GM12878 (cell line): ENCODE data around the gene AOAH. TPM values are rescaled to one million over a fixed set of nuclear protein-coding genes. Genes with fewer than 3 reads are reported as not detected.

Experiments used
- ATAC-seq: fragments of 200-7000 bp; cut with Tn5 transposase; 3 replicates; pipeline ENCODE4 v1.9.1; 2020; ENCODE audit warnings: mild to moderate bottlenecking, moderate library complexity
- BruUV-seq: library from RNA; stranded (reverse); fragments of 400-500 nt; replicated peaks from 2 replicates; lab custom pipeline; 2021; lab: Mats Ljungman, UMichigan
- CTCF ChIA-PET: fragments of 300-600 bp; sonication (Branson Sonifier 250); formaldehyde crosslinking; extraction: SDS; loops from one replicate; lab custom pipeline; 2021; ENCODE audit warnings: inconsistent platforms; lab: Yijun Ruan, JAX
- POLR2A ChIA-PET: fragments of 350-600 bp; formaldehyde crosslinking; extraction: SDS; loops from one replicate; lab custom pipeline; 2021; ENCODE audit warnings: inconsistent platforms; lab: Charles Lee
- RAD21 ChIA-PET: fragments of 300-600 bp; sonication (Branson Sonifier 250); formaldehyde crosslinking; loops from one replicate; lab custom pipeline; 2023; ENCODE audit warnings: antibody characterized with exemption; ENCODE audit not compliant: unreplicated experiment; lab: Charles Lee
- SMC1A ChIA-PET: fragments of 300-600 bp; sonication (Branson Sonifier 250); formaldehyde crosslinking; loops from one replicate; lab custom pipeline; 2023; ENCODE audit not compliant: unreplicated experiment, uncharacterized antibody; lab: Charles Lee
- DNase-seq: peaks from one replicate; pipeline ENCODE4 v3.0.0-alpha.2; 2011; ENCODE audit warnings: low read depth, low spot score
- FAIRE-seq: peaks from 3 replicates; lab custom pipeline; 2011; peaks lifted over from hg19 to GRCh38; lab: Jason Lieb, UNC
- H2AFZ ChIP-seq: 2 replicates; pipeline ENCODE4 v1.6.0; 2011; ENCODE audit warnings: low read depth, low read length, control low read depth; ENCODE audit not compliant: control insufficient read depth
- H3K27ac ChIP-seq: 2 replicates; pipeline ENCODE4 v1.5.1; 2011; ENCODE audit warnings: control low read depth; ENCODE audit not compliant: control insufficient read depth, insufficient read depth
- H3K27me3 ChIP-seq, 2 experiments: replicated peaks in 1 of 2; 2 replicates each; pipeline versions ENCODE4 v1.6.0 to v1.6.1; 2011; ENCODE audit warnings: low read length in 1 of 2; ENCODE audit not compliant: control insufficient read depth in 2 of 2, insufficient read depth in 2 of 2
- H3K36me3 ChIP-seq, 2 experiments: 2 replicates each; pipeline ENCODE4 v1.5.1; 2011; ENCODE audit warnings: low read length in 1 of 2; ENCODE audit not compliant: control insufficient read depth in 2 of 2, insufficient read depth in 2 of 2
- H3K4me1 ChIP-seq: 2 replicates; pipeline ENCODE4 v1.6.1; 2011; ENCODE audit warnings: mild to moderate bottlenecking, low read length, moderate library complexity, mixed read lengths; ENCODE audit not compliant: control insufficient read depth, insufficient read depth
- H3K4me2 ChIP-seq: 2 replicates; pipeline ENCODE4 v1.6.0; 2011; ENCODE audit warnings: control low read depth; ENCODE audit not compliant: control insufficient read depth, insufficient read depth
- H3K4me3 ChIP-seq: fragments of 200-600 bp; sonication (generic); 2 replicates; pipeline ENCODE4 v1.5.1; 2016
- H3K79me2 ChIP-seq: 2 replicates; pipeline ENCODE4 v1.6.0; 2011; ENCODE audit warnings: low read length; ENCODE audit not compliant: control insufficient read depth, insufficient read depth
- H3K9ac ChIP-seq: 2 replicates; pipeline ENCODE4 v1.8.0; 2011; ENCODE audit warnings: low read length, control low read depth, mixed read lengths; ENCODE audit not compliant: control insufficient read depth, insufficient read depth
- H3K9me3 ChIP-seq: replicated peaks from 3 replicates; pipeline ENCODE4 v1.5.1; 2011; ENCODE audit warnings: mild to moderate bottlenecking, low read length; ENCODE audit not compliant: control insufficient read depth, insufficient read depth
- H4K20me1 ChIP-seq: 2 replicates; pipeline ENCODE4 v1.6.0; 2011; ENCODE audit not compliant: control insufficient read depth, insufficient read depth
- ASH2L ChIP-seq: fragments of 300-600, 200-600 bp; sonication (generic); IDR thresholded peaks from 2 replicates; pipeline ENCODE4 v1.6.1; 2017; ENCODE audit warnings: low read depth, mild to moderate bottlenecking, borderline replicate concordance
- FOXK2 ChIP-seq: fragments of 450-650 bp; IDR thresholded peaks from 2 replicates; pipeline ENCODE4 v1.6.1; 2017; ENCODE audit warnings: mild to moderate bottlenecking, moderate library complexity
- IKZF2 ChIP-seq, 2 experiments: fragments of 450-650 bp; IDR thresholded peaks; 2 replicates each; pipeline ENCODE4 v1.6.1; 2017; ENCODE audit warnings: mild to moderate bottlenecking in 2 of 2, moderate library complexity in 2 of 2
- MEF2A ChIP-seq: IDR thresholded peaks from 2 replicates; pipeline ENCODE4 v1.6.1; 2011; ENCODE audit warnings: low read depth, mild to moderate bottlenecking, low read length, moderate library complexity; ENCODE audit not compliant: insufficient read depth
- MTA2 ChIP-seq: fragments of 450-650 bp; IDR thresholded peaks from 2 replicates; pipeline ENCODE4 v1.6.1; 2016; ENCODE audit warnings: low read depth, mild to moderate bottlenecking, moderate library complexity
- MYB ChIP-seq: fragments of 150-350 bp; IDR thresholded peaks from 2 replicates; pipeline ENCODE4 v1.6.1; 2014; ENCODE audit warnings: mild to moderate bottlenecking, low read depth, low read length, borderline replicate concordance
- NFIC ChIP-seq: IDR thresholded peaks from 2 replicates; pipeline ENCODE4 v1.6.1; 2012; ENCODE audit warnings: low read depth, mild to moderate bottlenecking, inconsistent platforms, low read length, moderate library complexity
- POLR2AphosphoS5 ChIP-seq: IDR thresholded peaks from 2 replicates; pipeline ENCODE4 v1.6.1; 2011; ENCODE audit warnings: mild to moderate bottlenecking, low read length, inconsistent platforms
- POU2F2 ChIP-seq: IDR thresholded peaks from 3 replicates; pipeline ENCODE4 v1.6.1; 2011; ENCODE audit warnings: low read depth, mild to moderate bottlenecking, low read length, borderline replicate concordance
- RCOR1 ChIP-seq: conservative IDR thresholded peaks from 2 replicates; pipeline ENCODE4 v1.6.1; 2012; ENCODE audit warnings: low read depth, low read length, improper control_type of control experiment
- SMARCA5 ChIP-seq: fragments of 450-650 bp; IDR thresholded peaks from 2 replicates; pipeline ENCODE4 v1.6.1; 2017; ENCODE audit warnings: mild to moderate bottlenecking
- SREBF2 ChIP-seq: IDR thresholded peaks from 2 replicates; pipeline ENCODE4 v1.6.1; 2012; ENCODE audit warnings: mild to moderate bottlenecking, low read length
- SUPT20H ChIP-seq: IDR thresholded peaks from 2 replicates; pipeline ENCODE4 v1.6.1; 2011; ENCODE audit warnings: low read depth, mild to moderate bottlenecking, low read length, moderate library complexity, borderline replicate concordance; ENCODE audit not compliant: control insufficient read depth
- SUZ12 ChIP-seq: fragments of 200-600 bp; sonication (generic); IDR thresholded peaks from one replicate; pipeline ENCODE4 v1.6.1; 2018; ENCODE audit warnings: antibody characterized with exemption, mild to moderate bottlenecking; ENCODE audit not compliant: unreplicated experiment
- ZBED1 ChIP-seq: IDR thresholded peaks from 2 replicates; pipeline ENCODE4 v1.6.1; 2016; ENCODE audit warnings: borderline replicate concordance
- ZNF274 ChIP-seq: IDR thresholded peaks from one replicate; pipeline ENCODE4 v1.8.0; 2011; ENCODE audit not compliant: insufficient read length, insufficient read depth
- WGBS: methylation state at CpG from one replicate; pipeline ENCODE4 v1.1.6; 2016; ENCODE audit warnings: low lambda C conversion rate; ENCODE audit not compliant: insufficient replicate concordance, insufficient coverage; ENCODE audit errors: missing lambda C conversion rate; 5-methylcytosine and 5-hydroxymethylcytosine counted together
- in situ Hi-C: fragments of 300-500 bp; cut with MboI; formaldehyde crosslinking; loops from 9 replicates; pipeline ENCODE4 v1.14.3; 2018; ENCODE audit warnings: mixed read lengths
- intact Hi-C: fragments of 100-400 bp; cut with micrococcal nuclease; formaldehyde crosslinking; loops from one replicate; pipeline ENCODE4 v1.14.2; 2022; ENCODE audit not compliant: unreplicated experiment
- polyA plus RNA-seq, 11 experiments: library from polyadenylated mRNA; depleted of rRNA in 4 of 11; unstranded in 6 of 11; stranded (reverse) in 5 of 11; fragments of >200 nt; fragmentation: Nextera tagmentation in 4 of 11; fragmentation: Illumina TruSeq in 1 of 11; extraction: Ambion mirVana in 4 of 11; extraction: Trizol in 1 of 11; gene quantifications; 1 replicate in 1 of 11; 2 replicates in 10 of 11; pipeline versions ENCODE4 v1.2.1 to v1.2.3, GENCODE V29; 2011 to 2016; ENCODE audit warnings: inconsistent platforms in 2 of 11, missing spikeins in 2 of 11, low read depth in 1 of 11
- total RNA-seq, 4 experiments: library from RNA; depleted of rRNA in 3 of 4; stranded (reverse); fragments of >200 nt in 3 of 4; fragmentation: Illumina TruSeq in 1 of 4; extraction: Trizol in 1 of 4; gene quantifications; 2 replicates each; pipeline versions ENCODE4 v1.2.1 to v1.2.3, GENCODE V29; 2013 to 2021
- TF ChIP-seq, protein P1 (sequence below): fragments of 150-350 bp; IDR thresholded peaks from 2 replicates; pipeline ENCODE4 v1.6.1; 2014; ENCODE audit warnings: mild to moderate bottlenecking, low read depth, low read length
- TF ChIP-seq, protein P2 (sequence below): IDR thresholded peaks from 2 replicates; pipeline ENCODE4 v1.6.1; 2012; ENCODE audit warnings: mild to moderate bottlenecking, low read depth, low read length

AOAH gene
- total and polyA plus RNA-seq, 10 of the 15 experiments (the other 5 are each of a cell fraction or from before 2014, with no cell fraction given): 0.32 to 2.8 (median 1.4) TPM

DNA sequence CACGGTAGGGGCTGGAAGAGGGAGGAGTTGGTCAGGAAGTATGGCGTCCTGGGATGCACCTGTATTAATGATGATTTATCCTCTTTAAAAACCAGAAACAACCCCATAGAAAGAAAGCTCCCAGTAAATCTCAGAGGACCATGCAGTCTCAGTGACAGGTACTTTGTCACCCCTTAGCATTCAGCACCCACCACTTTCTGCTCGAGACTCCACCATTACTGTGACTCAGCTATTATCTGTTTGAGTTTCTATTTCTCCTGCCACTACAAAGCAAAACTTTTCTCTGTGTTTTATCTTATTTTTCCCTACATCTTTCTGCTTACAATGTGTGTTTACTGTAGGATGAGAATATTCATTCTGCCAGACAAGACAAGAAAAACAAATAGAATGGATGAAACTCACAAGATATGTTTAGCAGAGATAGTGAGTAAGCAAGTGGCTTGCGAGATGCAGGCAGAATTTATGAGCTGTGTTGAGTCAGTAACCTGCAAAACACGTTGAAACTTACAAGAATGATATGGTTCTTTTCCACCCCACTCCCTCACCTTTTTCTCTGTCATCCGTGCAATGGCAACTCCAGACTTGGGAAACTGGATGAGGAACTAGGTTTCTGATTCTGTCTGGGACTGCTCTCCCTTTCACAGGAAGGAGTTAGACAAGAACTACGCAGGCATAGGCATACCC is 127.1 kb downstream of the AOAH start (continued):
- no peak for TF ChIP-seq ZBED1
- no peak for TF ChIP-seq ASH2L
- TF ChIP-seq POU2F2: no peak
- no peak for TF ChIP-seq NFIC
- no peak for TF ChIP-seq SMARCA5
- no peak for TF ChIP-seq MTA2
- no peak for TF ChIP-seq RCOR1
- no peak for TF ChIP-seq SUZ12

DNA sequence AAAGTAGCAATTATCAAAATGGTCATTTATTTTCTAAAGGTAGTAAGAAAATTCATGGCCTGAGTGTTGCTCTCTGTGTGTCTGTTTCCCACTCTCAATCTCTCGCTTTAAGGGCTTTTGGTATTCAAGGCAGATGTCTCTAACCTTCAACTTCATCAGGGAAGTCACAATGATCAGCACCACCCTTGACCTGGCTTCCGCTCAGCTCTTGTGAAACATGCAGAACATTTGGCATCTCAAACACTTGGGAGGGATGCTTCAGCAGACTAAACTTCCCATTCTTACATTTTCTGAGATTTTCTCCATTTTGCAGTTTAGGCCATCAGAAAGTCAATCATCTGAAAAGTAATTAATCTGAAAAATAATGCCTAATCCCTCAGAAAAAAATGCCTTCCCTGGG is 129.8 kb downstream of the AOAH start:
- Histone ChIP-seq H3K36me3 (no peaks in the 10 kb centered on the region), H4K20me1 (no peaks in the 10 kb centered on the region)
- 67% methylated on average over 2 of the region's 2 CpGs for WGBS
- FAIRE-seq: no peak
- in situ Hi-C loops: no loop called here
- TF ChIP-seq, protein P1, sequence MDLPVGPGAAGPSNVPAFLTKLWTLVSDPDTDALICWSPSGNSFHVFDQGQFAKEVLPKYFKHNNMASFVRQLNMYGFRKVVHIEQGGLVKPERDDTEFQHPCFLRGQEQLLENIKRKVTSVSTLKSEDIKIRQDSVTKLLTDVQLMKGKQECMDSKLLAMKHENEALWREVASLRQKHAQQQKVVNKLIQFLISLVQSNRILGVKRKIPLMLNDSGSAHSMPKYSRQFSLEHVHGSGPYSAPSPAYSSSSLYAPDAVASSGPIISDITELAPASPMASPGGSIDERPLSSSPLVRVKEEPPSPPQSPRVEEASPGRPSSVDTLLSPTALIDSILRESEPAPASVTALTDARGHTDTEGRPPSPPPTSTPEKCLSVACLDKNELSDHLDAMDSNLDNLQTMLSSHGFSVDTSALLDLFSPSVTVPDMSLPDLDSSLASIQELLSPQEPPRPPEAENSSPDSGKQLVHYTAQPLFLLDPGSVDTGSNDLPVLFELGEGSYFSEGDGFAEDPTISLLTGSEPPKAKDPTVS: no peak
- no peak for TF ChIP-seq SREBF2
- no peak for TF ChIP-seq FOXK2
- TF ChIP-seq POLR2AphosphoS5: no peak
- TF ChIP-seq RCOR1: no peak
- no peak for TF ChIP-seq SUPT20H
- TF ChIP-seq IKZF2 (IDR thresholded peaks at IDR 0.05): no peak
- no peak for TF ChIP-seq ZNF274
- TF ChIP-seq, protein P2, sequence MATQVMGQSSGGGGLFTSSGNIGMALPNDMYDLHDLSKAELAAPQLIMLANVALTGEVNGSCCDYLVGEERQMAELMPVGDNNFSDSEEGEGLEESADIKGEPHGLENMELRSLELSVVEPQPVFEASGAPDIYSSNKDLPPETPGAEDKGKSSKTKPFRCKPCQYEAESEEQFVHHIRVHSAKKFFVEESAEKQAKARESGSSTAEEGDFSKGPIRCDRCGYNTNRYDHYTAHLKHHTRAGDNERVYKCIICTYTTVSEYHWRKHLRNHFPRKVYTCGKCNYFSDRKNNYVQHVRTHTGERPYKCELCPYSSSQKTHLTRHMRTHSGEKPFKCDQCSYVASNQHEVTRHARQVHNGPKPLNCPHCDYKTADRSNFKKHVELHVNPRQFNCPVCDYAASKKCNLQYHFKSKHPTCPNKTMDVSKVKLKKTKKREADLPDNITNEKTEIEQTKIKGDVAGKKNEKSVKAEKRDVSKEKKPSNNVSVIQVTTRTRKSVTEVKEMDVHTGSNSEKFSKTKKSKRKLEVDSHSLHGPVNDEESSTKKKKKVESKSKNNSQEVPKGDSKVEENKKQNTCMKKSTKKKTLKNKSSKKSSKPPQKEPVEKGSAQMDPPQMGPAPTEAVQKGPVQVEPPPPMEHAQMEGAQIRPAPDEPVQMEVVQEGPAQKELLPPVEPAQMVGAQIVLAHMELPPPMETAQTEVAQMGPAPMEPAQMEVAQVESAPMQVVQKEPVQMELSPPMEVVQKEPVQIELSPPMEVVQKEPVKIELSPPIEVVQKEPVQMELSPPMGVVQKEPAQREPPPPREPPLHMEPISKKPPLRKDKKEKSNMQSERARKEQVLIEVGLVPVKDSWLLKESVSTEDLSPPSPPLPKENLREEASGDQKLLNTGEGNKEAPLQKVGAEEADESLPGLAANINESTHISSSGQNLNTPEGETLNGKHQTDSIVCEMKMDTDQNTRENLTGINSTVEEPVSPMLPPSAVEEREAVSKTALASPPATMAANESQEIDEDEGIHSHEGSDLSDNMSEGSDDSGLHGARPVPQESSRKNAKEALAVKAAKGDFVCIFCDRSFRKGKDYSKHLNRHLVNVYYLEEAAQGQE: no peak
- no peak for TF ChIP-seq MEF2A
- no peak for TF ChIP-seq MYB
- TF ChIP-seq, all 136 proteins: peak for 0
- intact Hi-C loops: no loop called here
- H3K4me3 ChIP-seq: no peak overlapping the region
- ChIA-PET CTCF (no interaction called here), RAD21 (no interaction called here), POLR2A (no interaction called here), SMC1A (no interaction called here)
- H3K27ac ChIP-seq: no peak overlapping the region
- H2AFZ ChIP-seq: no peak overlapping the region
- no peaks in the 10 kb centered on the region for H3K4me1 ChIP-seq
- ATAC-seq: no peak
- DNase-seq: no peak
- no peaks in the 10 kb centered on the region for H3K79me2 ChIP-seq
- no TSS peak for BruUV-seq
- no peak overlapping the region for H3K4me2 ChIP-seq
- H3K9ac ChIP-seq: no peak overlapping the region
- no peaks in the 10 kb centered on the region for H3K9me3 ChIP-seq
- no peaks in the 10 kb centered on the region for H3K27me3 ChIP-seq
